Measurements from ENCODE around the gene TRABD2A.

Gene TRABD2A

DNA sequence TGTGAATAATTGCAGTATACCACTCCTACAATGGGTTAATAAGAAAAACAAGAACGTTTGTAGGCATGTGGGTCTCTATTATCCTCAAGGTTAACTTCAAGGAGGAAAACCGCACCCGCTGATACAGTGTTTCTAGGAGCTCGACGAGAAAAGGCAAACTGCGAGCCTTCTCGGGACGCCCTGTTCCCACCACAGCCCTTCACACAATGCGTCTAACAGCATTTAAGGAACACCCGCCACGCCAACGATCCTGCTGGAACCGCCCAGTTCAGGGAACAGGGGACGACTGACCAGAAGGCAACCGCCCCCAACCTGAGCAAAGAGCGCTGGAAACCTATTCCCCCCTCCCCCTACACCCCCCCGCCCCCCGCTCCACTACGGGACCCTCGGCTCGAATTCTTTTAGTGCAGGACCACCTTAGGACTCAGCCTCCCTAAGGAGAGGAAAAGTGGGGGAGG is 23.9 kb upstream of the TRABD2A start:
- DNase-seq = no peak

DNA sequence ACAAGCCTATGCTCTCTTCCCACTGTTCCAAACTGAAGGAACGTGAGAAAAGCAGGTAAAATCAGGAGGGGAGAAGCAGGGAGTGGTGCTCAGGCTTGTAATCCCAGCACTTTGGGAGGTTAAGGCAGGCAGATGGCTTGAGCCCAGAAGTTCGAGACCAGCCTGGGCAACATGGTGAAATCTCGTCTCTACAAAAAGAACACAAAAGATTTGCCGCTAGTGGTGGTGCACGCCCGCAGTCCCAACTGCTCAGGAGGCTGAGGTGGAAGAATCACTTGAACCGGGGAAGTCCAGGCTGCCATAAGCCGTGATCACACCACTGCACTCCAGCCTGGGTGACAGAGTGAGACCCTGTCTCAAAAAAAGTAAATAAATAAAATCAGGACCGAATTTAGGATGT is 23.3 kb upstream of the TRABD2A start:
- DNase-seq = no peak

DNA sequence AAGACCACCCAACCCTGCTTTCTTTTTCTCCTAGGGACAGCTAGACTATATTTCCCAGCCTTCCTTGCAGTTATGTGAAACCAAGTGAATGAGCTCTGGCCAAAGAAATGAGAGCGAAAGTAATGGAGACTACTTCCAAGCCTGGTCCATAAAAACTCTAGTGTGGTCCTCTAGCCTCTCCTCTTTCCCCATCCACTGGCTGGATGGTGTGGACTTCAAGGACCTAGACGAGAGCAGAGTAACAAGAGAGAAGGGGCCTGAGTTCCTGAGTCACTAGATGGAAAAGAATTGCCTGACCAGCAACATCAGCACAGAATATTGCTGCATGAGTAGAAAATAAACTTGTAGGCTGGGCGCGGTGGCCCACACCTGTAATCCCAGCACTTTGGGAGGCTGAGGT is 21.6 kb upstream of the TRABD2A start:
- DNase-seq = no peak

GRCh38 chr2:84901593-84902120 is 20.8 kb upstream of the TRABD2A start:
- no peak for DNase-seq

DNA sequence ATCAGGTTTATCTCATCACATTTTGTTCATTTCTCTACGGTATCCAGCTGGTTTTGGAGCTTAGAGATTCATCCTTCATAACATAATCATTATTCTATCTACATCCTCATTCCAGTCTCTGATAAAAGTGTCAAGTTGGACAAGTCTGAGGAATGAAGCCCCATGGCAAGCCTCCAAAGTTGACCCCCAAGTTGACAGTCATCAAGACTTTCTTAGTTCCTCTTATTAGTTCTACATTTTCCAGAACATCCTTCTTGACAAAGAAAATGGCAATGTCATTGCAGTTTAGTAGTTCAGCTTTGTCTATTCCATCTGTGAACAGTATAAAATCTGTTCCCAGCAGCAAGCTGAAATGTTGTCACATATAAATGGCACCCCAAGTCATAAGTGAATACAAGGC is 20.1 kb upstream of the TRABD2A start:
- DNase-seq = no peak

DNA sequence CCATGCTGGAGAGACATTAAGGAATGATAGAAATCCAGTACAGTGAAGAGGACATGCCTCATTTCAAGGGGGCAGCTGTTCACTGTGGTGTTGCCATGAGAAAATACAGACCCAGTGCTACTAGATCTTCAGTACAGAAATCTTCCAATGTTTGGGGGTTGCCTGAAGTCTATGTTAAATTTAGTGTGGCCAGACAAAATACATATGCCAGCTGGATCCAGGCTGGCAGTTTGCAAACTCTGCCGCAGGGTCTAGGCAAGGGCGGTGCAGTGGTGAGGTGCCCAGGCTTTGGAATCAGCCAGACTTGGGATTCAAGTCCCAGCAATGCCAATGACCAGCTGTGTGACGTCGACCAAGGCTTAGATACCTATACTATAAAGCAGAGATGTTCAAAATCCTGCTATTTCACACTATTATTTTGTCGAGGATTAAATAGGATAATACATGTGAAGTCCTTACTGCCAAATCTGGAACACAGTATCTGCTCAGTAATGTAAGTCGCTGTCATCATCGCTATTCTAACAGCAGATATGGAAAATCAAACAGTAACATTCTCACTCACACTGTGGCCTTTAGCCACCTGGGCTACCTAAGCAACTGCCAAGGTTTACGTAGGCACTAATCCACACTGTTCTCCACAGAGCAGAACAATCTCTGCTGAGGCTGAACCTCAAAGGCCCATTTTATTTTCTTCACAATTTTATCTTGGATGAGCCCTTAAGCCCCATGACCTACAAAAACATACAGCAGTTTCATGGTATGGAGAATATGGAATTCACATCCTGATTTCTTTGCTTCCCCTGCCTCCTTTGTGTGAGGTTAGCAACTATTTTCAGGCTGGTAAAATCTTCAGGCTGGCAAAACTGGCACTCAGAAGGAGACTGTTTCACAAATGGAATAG is 18.7 kb upstream of the TRABD2A start:
- no peak for DNase-seq

- no peak for DNase-seq
These were observed 16.9 kb upstream of the TRABD2A start for GRCh38 chr2:84897773-84898172.

GRCh38 chr2:84896567-84896966 is 15.7 kb upstream of the TRABD2A start:
- no peak for DNase-seq

DNA sequence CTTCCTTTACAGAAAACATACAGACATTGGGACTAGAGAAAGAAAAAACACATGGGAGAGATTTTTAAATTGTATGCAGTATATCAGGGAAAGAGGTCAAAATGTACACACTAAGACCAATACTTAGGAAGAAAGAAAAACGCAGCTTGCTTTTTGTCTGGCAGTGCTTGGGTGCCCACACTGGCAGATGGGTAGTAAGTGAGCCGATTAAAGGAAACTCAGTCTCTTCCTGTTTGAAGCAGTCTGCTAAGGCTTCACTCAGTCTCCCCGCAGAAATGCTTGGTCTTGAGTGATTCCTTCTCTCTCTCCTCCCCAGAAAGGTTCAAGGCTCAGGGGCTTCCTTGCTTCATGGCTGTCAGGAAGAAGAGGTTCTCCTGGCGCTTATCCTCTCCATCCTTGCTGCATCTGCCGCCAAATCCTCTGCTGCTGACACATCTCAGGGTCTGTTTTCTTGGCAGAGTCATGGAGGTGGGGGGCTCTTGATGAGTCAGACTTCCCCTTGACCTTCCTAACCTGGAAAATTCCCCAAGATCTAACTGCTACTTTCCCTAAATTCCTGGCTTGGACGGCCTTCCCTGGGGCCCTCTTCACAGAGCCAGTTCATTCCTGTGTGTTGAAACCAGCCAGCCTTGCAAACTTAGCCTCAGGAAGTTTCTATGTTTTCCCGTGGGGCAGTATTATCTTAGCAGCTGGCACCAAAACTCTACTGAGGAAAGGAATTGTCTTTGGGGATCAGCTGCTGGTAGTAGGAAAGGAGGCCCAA is 14.1 kb upstream of the TRABD2A start:
- no peak for DNase-seq

DNA sequence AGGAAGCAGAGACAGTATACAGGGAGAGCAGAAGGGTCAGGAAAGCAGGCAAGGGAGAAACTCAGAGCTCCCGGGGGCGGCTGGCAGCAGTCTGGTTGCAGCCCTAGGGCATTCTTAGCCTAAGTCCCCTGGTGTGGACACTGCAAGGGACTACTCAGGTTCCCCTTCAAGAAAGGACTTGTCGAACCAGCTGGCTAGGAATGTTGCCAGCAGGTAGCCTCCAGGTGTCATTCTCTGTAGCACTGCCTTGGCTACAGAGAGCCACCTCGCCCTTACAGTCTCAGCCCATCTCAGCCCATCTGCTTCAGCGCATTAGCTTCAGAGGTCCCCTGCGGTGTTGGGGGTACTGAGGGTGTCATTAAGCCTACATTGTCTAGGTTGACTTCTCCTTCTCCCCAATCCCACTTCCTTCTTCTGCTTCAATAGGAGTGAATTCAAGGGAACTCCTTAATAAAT is 13.3 kb upstream of the TRABD2A start:
- no peak for DNase-seq

DNA sequence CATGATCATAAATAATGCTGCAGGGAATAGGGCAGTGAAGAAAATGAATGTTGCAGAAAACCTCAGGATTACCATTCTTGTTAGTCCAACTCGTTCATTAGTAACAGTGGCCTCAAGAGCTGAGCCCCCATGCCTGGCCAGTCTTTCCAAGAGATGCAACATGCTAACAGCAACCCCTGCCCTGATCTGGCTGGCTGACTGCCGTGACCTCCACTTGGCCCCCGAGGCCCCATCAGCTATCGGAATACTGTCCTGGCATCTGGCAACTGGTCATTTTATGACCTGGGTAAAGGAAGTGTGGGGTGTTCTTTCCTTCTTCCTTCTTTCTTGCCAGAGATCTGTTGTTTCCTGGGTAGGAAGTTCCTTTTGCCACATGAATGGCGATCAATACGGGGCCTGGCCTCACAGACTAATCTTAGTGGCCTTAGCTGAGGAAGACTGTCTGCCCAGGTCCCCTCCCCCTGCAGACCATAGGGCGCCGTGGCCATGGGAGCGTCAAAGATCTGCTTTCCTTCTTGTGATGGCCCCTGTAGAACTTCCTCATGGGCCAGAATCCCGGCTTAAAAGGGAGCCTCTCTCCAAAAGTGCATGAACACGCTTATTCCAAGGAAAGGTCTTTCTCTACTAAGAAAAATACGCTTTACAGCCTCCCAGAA is 10.6 kb upstream of the TRABD2A start:
- DNase-seq = no peak

GRCh38 chr2:84889332-84889731 is 8.4 kb upstream of the TRABD2A start:
- DNase-seq = no peak

DNA sequence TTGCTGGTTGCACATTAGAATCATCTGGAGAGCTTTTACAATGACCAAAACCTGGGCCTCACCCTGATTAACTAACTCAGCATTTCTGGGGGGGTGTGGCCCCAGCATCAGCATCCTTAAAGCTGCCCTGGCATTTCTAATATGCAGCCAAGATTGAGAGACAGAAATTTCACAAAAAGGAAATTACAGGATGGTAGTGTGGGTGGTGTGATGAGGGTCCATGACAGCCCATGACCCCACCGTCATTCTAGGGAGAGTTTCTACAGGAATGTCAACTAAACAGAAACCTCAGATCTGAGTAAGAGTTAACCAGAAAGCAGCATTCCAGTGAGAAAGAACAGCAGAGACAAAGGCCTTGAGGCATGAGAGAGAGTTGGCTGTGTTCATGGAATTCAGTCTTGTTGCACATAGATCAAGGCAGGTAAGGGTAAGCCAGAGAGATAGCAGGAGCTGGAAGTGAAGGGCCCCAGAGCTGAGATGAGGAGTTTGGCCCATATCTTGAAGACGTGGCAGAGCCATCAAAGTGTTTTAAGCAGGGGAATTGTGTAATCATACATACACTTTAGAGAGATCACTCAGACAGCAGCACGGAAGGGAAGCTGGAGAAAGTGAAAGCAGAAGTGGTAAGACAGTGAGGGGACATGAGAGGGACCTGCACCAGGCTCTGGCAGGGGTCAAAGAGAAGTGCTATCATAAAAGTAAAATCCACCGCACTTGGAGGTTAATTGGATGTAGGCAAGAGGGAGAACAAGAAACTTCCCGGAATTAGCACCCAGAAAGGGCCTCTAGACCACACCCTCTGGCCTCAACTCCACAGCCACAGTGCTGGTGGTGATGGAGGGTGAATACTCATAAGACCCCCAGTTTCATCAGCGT is 7.8 kb upstream of the TRABD2A start:
- peak in 1 of 4 experiments; percentile 16 for DNase-seq

GRCh38 chr2:84886791-84887190 is 5.9 kb upstream of the TRABD2A start:
- no peak for DNase-seq

DNA sequence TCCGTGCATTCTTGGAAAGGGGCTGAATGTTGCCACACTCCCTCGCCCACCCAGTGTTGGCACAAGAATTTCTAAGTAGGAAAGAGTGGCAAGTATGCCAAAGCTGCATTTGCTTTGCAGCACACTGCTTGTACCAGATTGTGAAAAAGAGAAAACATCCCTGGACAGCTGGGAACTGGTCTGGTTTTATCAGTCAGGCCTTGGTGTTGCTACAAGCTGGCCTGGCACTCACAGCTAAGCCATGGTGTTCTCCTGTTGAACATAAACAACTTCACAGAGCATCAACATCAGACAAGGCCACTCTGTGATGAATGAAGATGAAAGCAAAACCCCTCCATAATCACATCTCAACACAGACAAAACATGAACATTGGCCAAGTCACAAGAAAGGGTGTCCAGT is 4.2 kb upstream of the TRABD2A start:
- no peak for DNase-seq

- DNase-seq = no peak
These were observed 3.6 kb upstream of the TRABD2A start for GRCh38 chr2:84884449-84884848.

DNA sequence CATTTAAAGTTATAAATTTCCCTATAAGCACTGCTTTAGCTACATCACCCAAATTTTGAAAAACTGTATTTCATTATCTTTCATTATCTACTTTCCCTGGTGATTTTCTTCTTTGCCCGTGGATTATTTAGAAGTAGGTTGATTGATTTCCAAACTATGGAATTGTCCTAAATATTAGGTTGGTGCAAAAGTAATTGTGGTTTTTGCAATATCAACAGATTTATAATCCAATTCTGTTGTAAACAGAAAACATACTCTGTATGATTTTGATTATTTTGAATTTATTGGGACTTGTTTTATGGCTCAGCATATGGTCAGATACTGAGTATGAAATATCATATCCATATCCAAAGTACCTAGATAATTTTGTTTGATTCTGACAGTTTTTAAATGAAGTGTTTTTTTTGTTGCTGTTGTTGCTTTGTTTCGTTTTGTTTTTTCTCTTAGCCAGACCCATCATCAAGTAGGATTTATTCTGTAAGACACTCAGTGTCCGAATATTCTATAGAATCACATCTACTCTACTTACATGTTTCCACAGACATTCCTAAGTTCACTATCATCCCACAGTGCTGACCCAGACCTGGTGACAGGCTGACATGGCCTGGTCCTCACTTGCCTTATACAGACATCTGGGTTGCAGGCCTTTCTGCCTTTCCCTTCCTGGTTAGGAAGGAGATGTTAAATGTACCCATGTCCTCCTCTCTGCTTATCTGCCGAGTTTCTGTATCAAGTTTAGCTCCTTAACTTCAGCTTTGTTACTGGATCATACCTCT is 2.1 kb upstream of the TRABD2A start:
- DNase-seq = no peak

- DNase-seq = no peak
These were observed 1.5 kb upstream of the TRABD2A start for GRCh38 chr2:84882414-84882738.

- DNase-seq = peak; percentile 53 to 76 (median 74)
These were observed 913 bp upstream of the TRABD2A start for GRCh38 chr2:84881581-84882413.

- no peak for DNase-seq
These were observed 564 bp downstream of the TRABD2A start for GRCh38 chr2:84880395-84880644.
